ENCODE measurements around the gene NLRP7. TPM values are rescaled to one million over a fixed set of nuclear protein-coding genes. Genes with fewer than 3 reads are reported as not detected.
"Not testable (repeated sequence)": the region's sequence is repeated elsewhere in the genome, so short reads cannot be mapped to it uniquely, and the experiment has no call there.

NLRP7 gene
- total RNA-seq, 1 donor: not detected

- peaks cover 4% of the 10 kb centered on the region for H3K9me3 ChIP-seq (ENCODE audit: low read depth, low read length)
- no peak overlapping the region for H3K27ac ChIP-seq (ENCODE audit: low read depth, low read length)
- DNase-seq (ENCODE audit: insufficient read length, low spot score, missing footprints): no peak
- TF ChIP-seq CTCF (IDR thresholded peaks at IDR 0.05; ENCODE audit: extremely low read depth, low read depth, low read length): no peak
- H3K27me3 ChIP-seq (ENCODE audit: insufficient read depth, low read length): no peaks in the 10 kb centered on the region
- H3K36me3 ChIP-seq (ENCODE audit: insufficient read depth, low read length): no peaks in the 10 kb centered on the region
- H3K79me2 ChIP-seq (ENCODE audit: insufficient read depth, low read length): no peaks in the 10 kb centered on the region
- no peak overlapping the region for H2AFZ ChIP-seq (ENCODE audit: low read length)
- no peak overlapping the region for H3K4me3 ChIP-seq (ENCODE audit: insufficient read depth, low read length)
- H3K4me1 ChIP-seq (ENCODE audit: insufficient read depth, low read length): no peaks in the 10 kb centered on the region
- no peaks in the 10 kb centered on the region for H4K20me1 ChIP-seq (ENCODE audit: insufficient read depth, low read length)
- H3K4me2 ChIP-seq (ENCODE audit: insufficient read depth, low read length): no peak overlapping the region
These were observed 22.3 kb upstream of the NLRP7 start for GRCh38 chr19:54969647-54970046.

- Histone ChIP-seq H3K4me2 (ENCODE audit: insufficient read depth, low read length) (no peak overlapping the region), H2AFZ (ENCODE audit: low read length) (no peak overlapping the region), H3K9me3 (ENCODE audit: low read depth, low read length) (peaks cover 4% of the 10 kb centered on the region)
These were observed 20.3 kb upstream of the NLRP7 start for GRCh38 chr19:54967611-54968010.

GRCh38 chr19:54965055-54965454, 17.7 kb upstream of the NLRP7 start:
- H3K27ac ChIP-seq (ENCODE audit: low read depth, low read length); H2AFZ ChIP-seq (ENCODE audit: low read length); H3K4me2 ChIP-seq (ENCODE audit: insufficient read depth, low read length); H3K9me3 ChIP-seq (ENCODE audit: low read depth, low read length); H4K20me1 ChIP-seq (ENCODE audit: insufficient read depth, low read length); H3K36me3 ChIP-seq (ENCODE audit: insufficient read depth, low read length); H3K79me2 ChIP-seq (ENCODE audit: insufficient read depth, low read length); H3K27me3 ChIP-seq (ENCODE audit: insufficient read depth, low read length); H3K4me3 ChIP-seq (ENCODE audit: insufficient read depth, low read length); H3K4me1 ChIP-seq (ENCODE audit: insufficient read depth, low read length); DNase-seq (ENCODE audit: insufficient read length, low spot score, missing footprints): not testable (repeated sequence)

More at GRCh38 chr19:54967611-54968010, 20.3 kb upstream of the NLRP7 start:
- Histone ChIP-seq H3K27ac (ENCODE audit: low read depth, low read length) (no peak overlapping the region), H4K20me1 (ENCODE audit: insufficient read depth, low read length) (no peaks in the 10 kb centered on the region), H3K27me3 (ENCODE audit: insufficient read depth, low read length) (no peaks in the 10 kb centered on the region), H3K36me3 (ENCODE audit: insufficient read depth, low read length) (no peaks in the 10 kb centered on the region), H3K79me2 (ENCODE audit: insufficient read depth, low read length) (no peaks in the 10 kb centered on the region), H3K4me1 (ENCODE audit: insufficient read depth, low read length) (no peaks in the 10 kb centered on the region), H3K4me3 (ENCODE audit: insufficient read depth, low read length) (no peak overlapping the region)
- TF ChIP-seq CTCF (IDR thresholded peaks at IDR 0.05; ENCODE audit: extremely low read depth, low read depth, low read length): no peak
- DNase-seq (ENCODE audit: insufficient read length, low spot score, missing footprints): no peak

- H3K4me1 ChIP-seq (ENCODE audit: insufficient read depth, low read length): no peaks in the 10 kb centered on the region
These were observed 12.5 kb upstream of the NLRP7 start for GRCh38 chr19:54959840-54960239.

More at GRCh38 chr19:54959840-54960239, 12.5 kb upstream of the NLRP7 start:
- no peaks in the 10 kb centered on the region for H3K79me2 ChIP-seq (ENCODE audit: insufficient read depth, low read length)
- H2AFZ ChIP-seq (ENCODE audit: low read length): no peak overlapping the region
- H3K4me2 ChIP-seq (ENCODE audit: insufficient read depth, low read length): no peak overlapping the region
- no peak for TF ChIP-seq CTCF (IDR thresholded peaks at IDR 0.05; ENCODE audit: extremely low read depth, low read depth, low read length)
- H3K9me3 ChIP-seq (ENCODE audit: low read depth, low read length): no peaks in the 10 kb centered on the region
- no peak for DNase-seq (ENCODE audit: insufficient read length, low spot score, missing footprints)
- H3K27ac ChIP-seq (ENCODE audit: low read depth, low read length): no peak overlapping the region
- no peak overlapping the region for H3K4me3 ChIP-seq (ENCODE audit: insufficient read depth, low read length)
- H3K27me3 ChIP-seq (ENCODE audit: insufficient read depth, low read length): no peaks in the 10 kb centered on the region
- no peaks in the 10 kb centered on the region for H3K36me3 ChIP-seq (ENCODE audit: insufficient read depth, low read length)
- no peaks in the 10 kb centered on the region for H4K20me1 ChIP-seq (ENCODE audit: insufficient read depth, low read length)
